Measurements from ENCODE around the gene PLIN5. TPM values are rescaled to one million over a fixed set of nuclear protein-coding genes. Genes with fewer than 3 reads are reported as not detected.
A peak's percentile ranks its signal among the peaks of the same experiment; 100 is the strongest.

Gene PLIN5
- total and polyA plus RNA-seq, 2 of the 8 experiments (the other 6 are each of a cell fraction or from before 2014, with no cell fraction given) = 2.0 to 2.5 TPM

DNA sequence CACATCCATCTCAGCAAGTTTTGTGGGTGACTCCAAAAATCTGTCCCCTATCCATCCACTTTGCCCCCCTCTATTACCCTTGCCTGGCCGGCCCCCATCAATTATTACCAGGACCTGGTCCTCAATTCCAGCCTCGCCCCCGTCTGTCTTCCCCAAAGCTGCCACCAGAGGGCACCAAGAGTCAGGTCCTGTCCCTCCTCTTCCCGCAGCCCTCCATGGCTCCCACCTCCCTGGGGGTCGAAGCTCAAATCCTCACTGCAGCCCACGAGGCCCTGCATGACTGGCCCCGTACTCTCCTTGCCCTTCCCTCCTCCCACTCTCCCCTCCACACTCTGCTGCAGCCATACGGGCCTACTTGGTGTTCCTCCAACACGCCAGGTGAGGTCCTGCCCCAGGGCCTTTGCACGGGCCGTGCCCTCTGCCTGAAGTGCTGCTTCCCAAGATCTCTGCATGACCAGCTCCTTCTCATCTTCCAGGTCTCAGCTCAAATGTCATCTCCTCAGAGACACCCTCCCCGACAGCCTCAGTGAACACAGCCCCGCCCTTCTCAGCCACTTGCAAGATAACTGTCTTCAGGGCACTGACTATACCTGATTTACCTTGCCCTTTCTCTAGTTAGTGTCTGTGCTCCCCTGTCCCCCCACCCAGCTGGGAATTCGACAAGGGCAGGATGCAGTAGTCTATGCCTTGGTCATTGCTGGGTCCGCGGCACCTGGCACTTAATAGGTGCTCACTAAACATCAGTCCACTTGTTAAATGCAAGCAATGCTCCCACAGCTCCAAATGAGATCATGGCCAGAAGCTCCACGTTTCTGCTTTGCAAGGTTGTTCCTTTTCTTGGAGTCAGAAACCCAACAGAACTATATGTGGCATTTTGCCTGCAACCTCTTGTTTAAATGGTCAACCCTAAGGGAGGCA is 41.3 kb upstream of the PLIN5 start:
- H3K4ac ChIP-seq (replicated peaks; ENCODE audit: insufficient read length, low read depth, low read length) = no peak overlapping the region
- no peak overlapping the region for H3K23ac ChIP-seq (ENCODE audit: insufficient read length)
- peak overlapping the region; percentile 85 for H2BK12ac ChIP-seq (ENCODE audit: low read depth, low read length)
- H3K27me3 ChIP-seq (replicated peaks in 1 of 4; ENCODE audit: control insufficient read depth in 3 of 4, extremely low read depth in 1 of 4, insufficient read depth in 3 of 4, low read length in 3 of 4) = no peaks in the 10 kb centered on the region
- peaks cover 7 to 23% of the 10 kb centered on the region in 2 experiments for H4K20me1 ChIP-seq (replicated peaks in 1 of 2; ENCODE audit: control insufficient read depth in 1 of 2, insufficient read depth in 2 of 2, low read length in 2 of 2)
- peaks cover 0 to 27% of the 10 kb centered on the region in 2 experiments; a peak in 1 of 4 replicates for H3K79me2 ChIP-seq (ENCODE audit: control insufficient read depth in 1 of 2, insufficient read depth in 2 of 2, low read length in 2 of 2)
- no peak overlapping the region for H2BK120ac ChIP-seq (replicated peaks; ENCODE audit: low read depth, low read length)
- H3K23me2 ChIP-seq (ENCODE audit: low read depth, low read length) = peaks cover 5% of the 10 kb centered on the region; the same call in 1 of the 2 replicates
- DNase-seq (ENCODE audit: low read depth in 1 of 2, low spot score in 2 of 2) (peak in 1 of 2 experiments; percentile 96), FAIRE-seq (no peak)
- peaks cover 11% of the 10 kb centered on the region; the same call in 1 of the 2 replicates for H3K79me1 ChIP-seq (ENCODE audit: low read depth, low read length)
- no peak overlapping the region for H2AFZ ChIP-seq (ENCODE audit: low read length)
- H3K27ac ChIP-seq (ENCODE audit: low read depth, low read length) = no peak overlapping the region
- peaks cover 3 to 9% (median 7%) of the 10 kb centered on the region in 4 experiments for H3K4me1 ChIP-seq (replicated peaks in 1 of 4; ENCODE audit: control insufficient read depth in 3 of 4, insufficient read depth in 4 of 4, low read length in 3 of 4)
- H2BK5ac ChIP-seq (ENCODE audit: low read depth, low read length) = peak overlapping the region; percentile 54; the same call in 1 of the 2 replicates
- H4K5ac ChIP-seq (ENCODE audit: insufficient read length, low read depth, low read length) = no peak overlapping the region
- H3K18ac ChIP-seq (ENCODE audit: extremely low read depth, low read length) = peak overlapping the region; percentile 26; the same call in 1 of the 2 replicates
- no peak overlapping the region; the same call in 1 of the 2 replicates for H2AK5ac ChIP-seq (ENCODE audit: low read depth, low read length)
- H3K9ac ChIP-seq (replicated peaks in 1 of 4; ENCODE audit: extremely low read depth in 1 of 4, low read depth in 3 of 4, low read length in 3 of 4) = no peak overlapping the region
- peak overlapping the region; percentile 75; the same call in 1 of the 2 replicates for H4K8ac ChIP-seq (ENCODE audit: extremely low read depth, insufficient read depth, low read length)
- WGBS, 2 experiments (ENCODE audit: extremely low coverage in 1 of 2, insufficient coverage in 1 of 2, insufficient read length in 1 of 2, insufficient replicate concordance in 2 of 2, low coverage in 1 of 2, low lambda C conversion rate in 2 of 2, missing lambda C conversion rate in 1 of 2) = 69% methylated on average over 17 of the region's 17 CpGs; no CpG with 5 or more reads in 1 of the 2 experiments
- no peak overlapping the region for H3K56ac ChIP-seq (replicated peaks; ENCODE audit: insufficient read length, low read depth, low read length)
- CTCF ChIA-PET (ENCODE audit: partially characterized antibody) = interaction anchor here (0.8 to 14.7 kb wide), 25 partner anchors 8 to 255 kb away, joined by 3 to 316 read pairs (median 6); partner anchors contain the start of genes LRG1, SEMA6B and TICAM1
- no peaks in the 10 kb centered on the region for H3K9me3 ChIP-seq (ENCODE audit: insufficient read depth in 2 of 2, low read depth in 1 of 2, low read length in 1 of 2)
- peak overlapping the region in 1 of 2 experiments; percentile 61; a peak in 1 of 4 replicates for H3K4me2 ChIP-seq (ENCODE audit: insufficient read depth in 1 of 2, low read depth in 2 of 2, low read length in 2 of 2)
- 0 out of 8 replicates have a peak overlapping the region, but pooled peaks of 1 of the 4 experiments have one; percentile 36 for H3K4me3 ChIP-seq (ENCODE audit: extremely low read depth in 1 of 4, insufficient read depth in 2 of 4, low read depth in 3 of 4, low read length in 4 of 4)
- H3K14ac ChIP-seq (ENCODE audit: insufficient read length) = no peak overlapping the region
- no peaks in the 10 kb centered on the region; a peak in 1 of 8 replicates for H3K36me3 ChIP-seq (ENCODE audit: control insufficient read depth in 2 of 4, insufficient read depth in 4 of 4, low read length in 3 of 4)
- POLR2A ChIA-PET (ENCODE audit: partially characterized antibody) = interaction anchor here (0.6 to 5.3 kb wide), 8 partner anchors 10 to 112 kb away, joined by 3 to 19 read pairs (median 4); no protein-coding TSS in a partner anchor
- peak overlapping the region; percentile 62; the same call in 1 of the 2 replicates for H2BK20ac ChIP-seq (ENCODE audit: low read length)
- peak overlapping the region; percentile 31; the same call in 1 of the 2 replicates for H2BK15ac ChIP-seq (ENCODE audit: low read length)
- H4K91ac ChIP-seq (replicated peaks; ENCODE audit: insufficient read length, low read length) = peak overlapping the region; percentile 59
- TF ChIP-seq, protein P1, sequence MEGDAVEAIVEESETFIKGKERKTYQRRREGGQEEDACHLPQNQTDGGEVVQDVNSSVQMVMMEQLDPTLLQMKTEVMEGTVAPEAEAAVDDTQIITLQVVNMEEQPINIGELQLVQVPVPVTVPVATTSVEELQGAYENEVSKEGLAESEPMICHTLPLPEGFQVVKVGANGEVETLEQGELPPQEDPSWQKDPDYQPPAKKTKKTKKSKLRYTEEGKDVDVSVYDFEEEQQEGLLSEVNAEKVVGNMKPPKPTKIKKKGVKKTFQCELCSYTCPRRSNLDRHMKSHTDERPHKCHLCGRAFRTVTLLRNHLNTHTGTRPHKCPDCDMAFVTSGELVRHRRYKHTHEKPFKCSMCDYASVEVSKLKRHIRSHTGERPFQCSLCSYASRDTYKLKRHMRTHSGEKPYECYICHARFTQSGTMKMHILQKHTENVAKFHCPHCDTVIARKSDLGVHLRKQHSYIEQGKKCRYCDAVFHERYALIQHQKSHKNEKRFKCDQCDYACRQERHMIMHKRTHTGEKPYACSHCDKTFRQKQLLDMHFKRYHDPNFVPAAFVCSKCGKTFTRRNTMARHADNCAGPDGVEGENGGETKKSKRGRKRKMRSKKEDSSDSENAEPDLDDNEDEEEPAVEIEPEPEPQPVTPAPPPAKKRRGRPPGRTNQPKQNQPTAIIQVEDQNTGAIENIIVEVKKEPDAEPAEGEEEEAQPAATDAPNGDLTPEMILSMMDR (IDR thresholded peaks at IDR 0.05; ENCODE audit: control extremely low read depth in 1 of 3, insufficient read depth in 1 of 3, low read depth in 1 of 3, low read length in 3 of 3) = peak; percentile 79 to 94 (median 88)
- TF ChIP-seq KDM1A (IDR thresholded peaks at IDR 0.05; ENCODE audit: borderline replicate concordance, low read length) (peak; percentile 100), HDAC2 (IDR thresholded peaks at IDR 0.05; ENCODE audit: borderline replicate concordance in 1 of 2, low read depth in 2 of 2, low read length in 2 of 2) (peak in 1 of 2 experiments; percentile 98; a peak in 2 of 4 replicates), YY1 (IDR thresholded peaks at IDR 0.05; ENCODE audit: low read depth, low read length) (0 out of 2 replicates have a peak, but pooled peaks have one; percentile 47), NANOG (IDR thresholded peaks at IDR 0.05; ENCODE audit: insufficient read depth, low read depth, low read length, poor library complexity, severe bottlenecking) (no peak)
- TF ChIP-seq, protein P2, sequence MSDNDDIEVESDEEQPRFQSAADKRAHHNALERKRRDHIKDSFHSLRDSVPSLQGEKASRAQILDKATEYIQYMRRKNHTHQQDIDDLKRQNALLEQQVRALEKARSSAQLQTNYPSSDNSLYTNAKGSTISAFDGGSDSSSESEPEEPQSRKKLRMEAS (IDR thresholded peaks at IDR 0.05) = peak; percentile 49
